ENCODE measurements around the gene REG1B.

REG1B gene
- total RNA-seq: 0 to 0.09 (median 0) reads per million in 4 experiments

- no peak for DNase-seq
Measured at GRCh38 chr2:79087785-79088364, at the start of gene REG1B. REG1B (minus strand) TSS chr2:79087993; CDS start chr2:79087612, 381 bp downstream.

GRCh38 chr2:79131687-79132086 is 43.9 kb upstream of the REG1B start:
- no peak for DNase-seq

- DNase-seq: no peak
Measured at GRCh38 chr2:79129804-79130203, 42.0 kb upstream of the REG1B start.

GRCh38 chr2:79129260-79129659 is 41.5 kb upstream of the REG1B start:
- no peak for DNase-seq

GRCh38 chr2:79128406-79128805 is 40.6 kb upstream of the REG1B start:
- no peak for DNase-seq

- DNase-seq: no peak
Measured at GRCh38 chr2:79125721-79125985, 37.9 kb upstream of the REG1B start.

GRCh38 chr2:79124907-79125720 is 37.3 kb upstream of the REG1B start:
- no peak for DNase-seq

GRCh38 chr2:79122676-79123075 is 34.9 kb upstream of the REG1B start:
- DNase-seq: no peak

GRCh38 chr2:79120194-79120713 is 32.5 kb upstream of the REG1B start, which contains the start of gene REG1A:
REG1A (plus strand) TSS chr2:79120488; CDS start chr2:79120862, 374 bp downstream.
- DNase-seq: no peak

- DNase-seq: no peak
Measured at GRCh38 chr2:79116997-79117928, 29.5 kb upstream of the REG1B start.

GRCh38 chr2:79114797-79115494 is 27.2 kb upstream of the REG1B start:
- DNase-seq: no peak

- DNase-seq: no peak
Measured at GRCh38 chr2:79112269-79112668, 24.5 kb upstream of the REG1B start.

GRCh38 chr2:79105259-79105658 is 17.5 kb upstream of the REG1B start:
- no peak for DNase-seq

GRCh38 chr2:79103214-79103613 is 15.4 kb upstream of the REG1B start:
- DNase-seq: no peak

GRCh38 chr2:79101024-79101423 is 13.2 kb upstream of the REG1B start:
- no peak for DNase-seq

GRCh38 chr2:79100285-79100684 is 12.5 kb upstream of the REG1B start:
- no peak for DNase-seq

- DNase-seq: no peak
Measured at GRCh38 chr2:79099140-79099686, 11.4 kb upstream of the REG1B start.

GRCh38 chr2:79097843-79098242 is 10.1 kb upstream of the REG1B start:
- no peak for DNase-seq

- no peak for DNase-seq
Measured at GRCh38 chr2:79090693-79091092, 2.9 kb upstream of the REG1B start.

- no peak for DNase-seq
Measured at GRCh38 chr2:79086255-79086654, 1.5 kb downstream of the REG1B start.

- DNase-seq: no peak
Measured at GRCh38 chr2:79085382-79085781, 2.4 kb downstream of the REG1B start.

GRCh38 chr2:79084495-79085135 is 3.2 kb downstream of the REG1B start:
- no peak for DNase-seq

All from effector CD8-positive, alpha-beta T cell (primary cell).